ENCODE data around the gene AGPAT2. TPM values are rescaled to one million over a fixed set of nuclear protein-coding genes. Genes with fewer than 3 reads are reported as not detected.
"Not testable (repeated sequence)": the region's sequence is repeated elsewhere in the genome, so short reads cannot be mapped to it uniquely, and the experiment has no call there.

AGPAT2 gene
- total RNA-seq, 1 experiment from 2014 or later, result 77.9 TPM

GRCh38 chr9:136705564-136705963, 18.3 kb upstream of the AGPAT2 start:
- DNase-seq (ENCODE audit: low read depth, low spot score) (no peak), ATAC-seq (no peak)
- BruUV-seq (replicated peaks), result no TSS peak
- in situ Hi-C loops (cut with HindIII; ENCODE audit: low pct_unique_long_range_greater_than_20kb, low sequenced_read_pairs), result no loop called here
- intact Hi-C loops (cut with micrococcal nuclease; ENCODE audit: unreplicated experiment), result no loop called here
- no peaks in the 10 kb centered on the region for H3K9me3 ChIP-seq (ENCODE audit: control insufficient read depth, insufficient read depth, low read depth, low read length)
- H3K36me3 ChIP-seq (ENCODE audit: control insufficient read depth, insufficient read depth, low read length), result no peaks in the 10 kb centered on the region
- no peak overlapping the region for H3K4me3 ChIP-seq (ENCODE audit: low read depth in 2 of 2, low read length in 2 of 2)
- TF ChIP-seq TCF7L2 (IDR thresholded peaks at IDR 0.05; ENCODE audit: low read depth, low read length) (no peak), POLR2AphosphoS5 (IDR thresholded peaks at IDR 0.05; ENCODE audit: low read depth, low read length) (no peak), SIN3A (IDR thresholded peaks at IDR 0.05; ENCODE audit: borderline replicate concordance, insufficient read depth, low read depth, low read length) (no peak), REST (IDR thresholded peaks at IDR 0.05; ENCODE audit: insufficient read depth in 1 of 2, low read depth in 2 of 2, low read length in 1 of 2) (no peak), CTCF (IDR thresholded peaks at IDR 0.05) (no peak)
- H3K27me3 ChIP-seq (ENCODE audit: control insufficient read depth, insufficient read depth, low read length), result no peaks in the 10 kb centered on the region
- POLR2A ChIA-PET, result interaction anchor here (0.5 kb wide), 1 partner anchor 89 kb away, joined by 11 read pairs; no protein-coding TSS in a partner anchor
- H3K27ac ChIP-seq (ENCODE audit: low read length), result no peak overlapping the region
- H3K4me1 ChIP-seq (ENCODE audit: control insufficient read depth, insufficient read depth, low read length), result no peaks in the 10 kb centered on the region; the same call in 1 of the 2 replicates
- CTCF ChIA-PET, result interaction anchor here (0.7 kb wide), 1 partner anchor 41 kb away, joined by 6 read pairs; no protein-coding TSS in a partner anchor

- H3K4me1 ChIP-seq (ENCODE audit: control insufficient read depth, insufficient read depth, low read length); in situ Hi-C loops (cut with HindIII; ENCODE audit: low pct_unique_long_range_greater_than_20kb, low sequenced_read_pairs); H3K4me3 ChIP-seq (ENCODE audit: low read depth in 2 of 2, low read length in 2 of 2); H3K9me3 ChIP-seq (ENCODE audit: control insufficient read depth, insufficient read depth, low read depth, low read length); intact Hi-C loops (cut with micrococcal nuclease; ENCODE audit: unreplicated experiment); H3K36me3 ChIP-seq (ENCODE audit: control insufficient read depth, insufficient read depth, low read length); H3K27me3 ChIP-seq (ENCODE audit: control insufficient read depth, insufficient read depth, low read length); POLR2A ChIA-PET; H3K27ac ChIP-seq (ENCODE audit: low read length); BruUV-seq (replicated peaks); DNase-seq (ENCODE audit: low read depth, low spot score); ATAC-seq: not testable (repeated sequence)
- CTCF ChIA-PET, result interaction anchor here (0.7 kb wide), 1 partner anchor 41 kb away, joined by 6 read pairs; no protein-coding TSS in a partner anchor
Observed at GRCh38 chr9:136704741-136705140, 17.5 kb upstream of the AGPAT2 start.

- intact Hi-C loops (cut with micrococcal nuclease; ENCODE audit: unreplicated experiment), result no loop called here
- H3K27ac ChIP-seq (ENCODE audit: low read length), result no peak overlapping the region
- no peak for TF ChIP-seq SIN3A (IDR thresholded peaks at IDR 0.05; ENCODE audit: borderline replicate concordance, insufficient read depth, low read depth, low read length)
- no peak for TF ChIP-seq POLR2AphosphoS5 (IDR thresholded peaks at IDR 0.05; ENCODE audit: low read depth, low read length)
- no peaks in the 10 kb centered on the region for H3K36me3 ChIP-seq (ENCODE audit: control insufficient read depth, insufficient read depth, low read length)
- BruUV-seq (replicated peaks), result no TSS peak
- in situ Hi-C loops (cut with HindIII; ENCODE audit: low pct_unique_long_range_greater_than_20kb, low sequenced_read_pairs), result no loop called here
- DNase-seq (ENCODE audit: low read depth, low spot score) (no peak), ATAC-seq (no peak)
- CTCF ChIA-PET, result interaction anchor here (0.8 kb wide), 1 partner anchor 11 kb away, joined by 3 read pairs; no protein-coding TSS in a partner anchor
- POLR2A ChIA-PET, result no interaction called here
- H3K9me3 ChIP-seq (ENCODE audit: control insufficient read depth, insufficient read depth, low read depth, low read length), result no peaks in the 10 kb centered on the region
- no peaks in the 10 kb centered on the region for H3K4me1 ChIP-seq (ENCODE audit: control insufficient read depth, insufficient read depth, low read length)
- H3K4me3 ChIP-seq (ENCODE audit: low read depth in 2 of 2, low read length in 2 of 2), result no peak overlapping the region
- no peaks in the 10 kb centered on the region for H3K27me3 ChIP-seq (ENCODE audit: control insufficient read depth, insufficient read depth, low read length)
Observed at GRCh38 chr9:136703276-136703860, 16.1 kb upstream of the AGPAT2 start.
